COLO829 (cell line): ENCODE measurements around the gene ACOT6.
"Not testable (repeated sequence)": the region's sequence is repeated elsewhere in the genome, so short reads cannot be mapped to it uniquely, and the experiment has no call there.

Experiments used
- DNase-seq: peaks from one replicate; pipeline ENCODE4 v3.0.0; 2012; ENCODE audit warnings: low spot score

The ACOT6 gene

DNA sequence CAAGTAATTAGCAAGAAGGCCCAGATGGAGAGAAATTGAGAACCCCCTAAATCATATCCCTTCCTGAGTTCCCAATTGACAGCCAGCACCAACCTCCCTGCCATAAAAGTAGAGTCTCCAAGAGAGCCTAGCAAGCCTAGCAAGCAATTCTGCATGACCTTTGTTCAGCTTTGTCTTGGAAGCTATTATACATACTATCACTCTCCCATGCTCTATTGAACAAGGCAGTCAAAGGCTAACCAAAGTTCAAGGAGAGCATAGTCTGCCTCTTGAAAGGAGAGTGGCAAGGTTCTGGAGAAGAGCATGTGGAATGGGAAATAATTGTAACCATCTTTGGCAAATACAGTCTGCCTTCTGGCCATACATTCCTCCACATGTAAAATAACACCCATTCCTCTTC is 12.8 kb upstream of the ACOT6 start:
- no peak for DNase-seq

DNA sequence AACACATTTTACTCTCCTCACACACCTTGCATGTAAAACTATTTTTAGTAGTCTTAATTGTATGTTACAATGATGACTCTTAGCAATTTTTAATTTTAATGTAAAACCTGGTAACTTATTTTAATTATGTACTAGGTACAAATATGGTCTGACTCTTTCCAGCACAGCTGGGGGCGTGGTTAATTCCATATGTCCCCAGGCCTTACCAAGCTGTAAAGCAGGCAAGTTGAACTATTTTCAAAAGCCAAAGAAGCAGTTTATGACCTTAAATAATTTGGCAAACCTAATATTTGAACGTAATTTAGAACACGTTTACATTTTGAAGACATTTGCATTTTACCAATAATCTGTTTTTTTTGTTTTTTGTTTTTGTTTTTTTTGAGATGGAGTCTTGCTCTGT is 9.3 kb upstream of the ACOT6 start:
- DNase-seq: no peak

GRCh38 chr14:73606271-73606670 is 6.0 kb upstream of the ACOT6 start:
- DNase-seq: no peak

GRCh38 chr14:73607241-73607640 is 5.1 kb upstream of the ACOT6 start:
- no peak for DNase-seq

- no peak for DNase-seq
Measured at GRCh38 chr14:73610687-73611086, 1.6 kb upstream of the ACOT6 start.

- DNase-seq: no peak
Measured at GRCh38 chr14:73613046-73613383, 698 bp downstream of the ACOT6 start.

- DNase-seq: no peak
Measured at GRCh38 chr14:73613419-73613963, 1.2 kb downstream of the ACOT6 start.

GRCh38 chr14:73616831-73617230 is 4.5 kb downstream of the ACOT6 start:
- DNase-seq: no peak

- no peak for DNase-seq
Measured at GRCh38 chr14:73619524-73619923, 7.2 kb downstream of the ACOT6 start.

DNA sequence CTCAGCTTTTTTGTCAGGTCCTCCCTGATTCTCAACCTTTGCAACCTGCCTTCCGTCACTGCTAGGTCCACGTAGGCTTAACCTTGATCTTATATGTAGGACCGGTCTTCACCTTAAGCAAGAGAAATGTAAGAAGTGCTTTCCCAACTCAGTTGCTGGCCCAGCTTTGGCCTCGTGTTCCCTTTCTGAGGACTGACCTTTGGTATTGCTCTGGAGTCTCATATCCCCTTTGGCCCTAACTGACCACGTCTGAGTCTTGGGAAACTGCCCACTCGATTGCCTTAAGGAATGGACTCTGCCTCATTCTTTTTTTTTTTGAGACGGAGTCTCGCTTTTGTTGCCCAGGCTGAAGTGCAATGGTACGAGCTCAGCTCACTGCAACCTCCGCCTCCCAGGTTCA is 8.0 kb downstream of the ACOT6 start:
- DNase-seq: no peak

- no peak for DNase-seq
Measured at GRCh38 chr14:73623504-73624054, 11.3 kb downstream of the ACOT6 start.

DNA sequence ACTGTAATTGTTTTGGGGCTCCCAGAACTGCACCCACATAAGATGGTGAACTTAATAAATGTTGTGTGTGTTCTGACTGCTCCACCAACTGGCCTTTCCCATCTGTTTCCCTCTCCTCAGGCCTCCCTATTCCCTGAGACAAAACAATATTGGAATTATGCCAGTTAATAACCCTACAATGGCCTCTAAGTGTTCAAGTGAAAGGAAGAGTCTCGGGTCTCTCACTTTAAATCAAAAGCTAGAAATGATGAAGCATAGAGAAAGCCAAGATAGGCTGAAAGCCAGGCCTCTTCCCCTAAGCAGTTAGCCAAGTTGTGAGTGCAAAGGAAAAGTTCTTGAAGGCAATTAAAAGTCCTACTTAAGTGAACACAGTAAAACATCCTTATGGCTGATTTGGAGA is 13.4 kb downstream of the ACOT6 start:
- DNase-seq: no peak

GRCh38 chr14:73627151-73627558 is 14.8 kb downstream of the ACOT6 start:
- DNase-seq: no peak

DNA sequence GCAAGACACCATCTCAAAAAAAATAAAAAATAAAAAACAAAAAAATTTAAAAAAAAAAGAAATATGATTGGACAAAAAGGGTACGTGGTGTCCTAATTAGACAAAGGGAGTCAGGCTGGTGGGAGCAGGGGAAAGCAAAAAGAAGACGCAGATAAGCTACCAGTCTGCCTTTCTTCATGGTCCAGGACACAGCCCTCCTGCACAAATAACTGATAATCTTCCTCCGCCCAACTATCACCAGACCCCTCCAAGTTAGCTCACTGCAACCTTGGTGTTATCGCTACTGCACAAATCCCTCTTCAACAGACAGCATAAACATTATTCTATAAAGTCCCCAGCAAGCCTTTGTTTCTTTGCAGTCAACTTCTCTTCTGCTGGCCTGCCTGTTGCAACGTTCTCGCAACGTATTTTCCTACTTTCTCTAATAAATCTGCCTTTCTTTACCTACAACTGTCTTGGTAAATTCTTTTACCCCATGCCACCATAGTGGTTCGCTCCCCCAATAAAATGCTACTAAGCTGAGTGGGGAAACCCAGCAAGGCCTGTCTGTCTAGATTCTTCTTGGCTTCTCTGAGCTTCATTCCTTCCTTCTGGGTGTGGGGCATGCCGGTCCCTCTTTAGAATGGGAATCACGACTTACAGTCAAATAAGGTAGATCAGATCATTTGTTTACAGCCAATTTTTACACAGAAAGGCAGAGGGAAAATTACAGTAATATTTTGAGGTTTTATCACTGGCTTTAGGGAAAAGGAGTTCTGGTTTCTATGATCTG is 17.9 kb downstream of the ACOT6 start:
- no peak for DNase-seq

GRCh38 chr14:73633116-73634010 is 21.0 kb downstream of the ACOT6 start:
- DNase-seq: peak; percentile 40

GRCh38 chr14:73634011-73634833 is 21.9 kb downstream of the ACOT6 start:
- no peak for DNase-seq

- not testable (repeated sequence) for DNase-seq
Measured at GRCh38 chr14:73636355-73636754, 24.0 kb downstream of the ACOT6 start.

DNA sequence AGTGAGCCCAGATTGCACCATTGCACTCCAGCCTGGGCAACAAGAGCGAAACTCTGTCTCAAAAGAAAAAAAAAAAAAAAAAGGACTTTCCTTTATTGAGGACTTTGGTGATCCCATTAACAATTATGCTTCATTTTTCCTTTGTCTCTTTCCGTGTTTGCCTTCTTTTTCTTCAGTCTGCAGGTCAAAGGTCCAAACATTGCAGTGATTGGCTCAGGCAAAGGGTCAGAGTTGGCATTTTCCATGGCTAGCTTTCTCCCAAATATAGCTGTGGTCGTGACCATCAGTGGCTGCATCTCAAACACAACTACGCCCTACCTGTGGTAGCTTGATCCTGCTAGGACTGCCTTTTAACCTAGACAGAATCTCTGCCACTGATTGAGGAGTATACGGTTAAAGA is 25.5 kb downstream of the ACOT6 start:
- DNase-seq: no peak

- DNase-seq: no peak
Measured at GRCh38 chr14:73640796-73641365, 28.6 kb downstream of the ACOT6 start.

- peak; percentile 89 for DNase-seq
Measured at GRCh38 chr14:73644531-73645247, 32.4 kb downstream of the ACOT6 start, which contains the start of gene DNAL1. TSS of gene DNAL1 (plus strand) at chr14:73644986. CDS start at chr14:73645040, 54 bp downstream.

GRCh38 chr14:73645248-73645610 is 32.9 kb downstream of the ACOT6 start:
- no peak for DNase-seq
